ENCODE results near the gene HNRNPA2B1. TPM values are rescaled to one million over a fixed set of nuclear protein-coding genes. Genes with fewer than 3 reads are reported as not detected.

Gene HNRNPA2B1
- total RNA-seq, 1 experiment from 2014 or later: 1,137 TPM

DNA sequence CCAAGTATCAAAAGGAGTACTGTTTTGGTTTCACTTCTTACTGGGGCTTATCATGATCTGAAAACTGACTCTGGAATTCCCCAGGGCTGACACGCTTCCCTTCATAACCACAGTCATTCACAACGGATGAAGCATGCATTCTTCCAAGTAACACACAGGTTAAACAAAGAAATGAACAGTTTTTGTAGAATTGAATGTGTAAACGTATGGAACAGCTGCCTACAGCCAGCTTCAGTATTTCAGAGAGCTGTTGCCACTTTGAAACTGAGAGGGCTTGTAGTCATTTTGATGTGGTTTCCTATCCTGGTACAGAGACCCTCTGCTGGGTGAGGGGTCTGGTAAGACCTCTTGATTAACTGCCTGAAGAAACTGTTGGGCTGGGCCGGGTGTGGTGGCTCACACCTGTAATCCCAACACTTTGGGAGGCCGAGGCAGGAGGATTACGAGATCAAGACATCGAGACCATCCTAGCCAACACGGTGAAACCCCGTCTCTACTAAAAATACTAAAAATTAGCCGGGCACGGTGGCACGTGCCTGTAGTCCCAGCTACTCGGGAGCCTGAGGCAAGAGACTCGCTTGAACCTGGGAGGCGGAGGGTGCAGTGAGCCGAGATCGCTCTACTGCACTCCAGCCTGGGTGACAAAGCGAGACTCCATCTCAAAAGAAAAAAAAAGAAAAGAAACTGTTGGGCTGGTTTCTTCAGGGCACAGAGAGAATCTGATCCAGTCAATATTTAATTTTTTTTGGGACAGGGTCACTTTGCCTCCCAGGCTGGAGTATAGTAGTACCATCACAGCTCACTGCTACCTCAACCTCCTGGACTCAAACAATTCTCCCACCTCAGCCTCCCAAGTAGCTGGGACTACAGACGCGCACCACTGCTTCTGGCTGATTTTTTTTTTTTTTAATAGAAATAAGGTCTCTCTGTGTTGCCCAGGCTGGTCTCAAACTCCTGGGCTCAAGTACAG is 43.8 kb downstream of the HNRNPA2B1 start:
- no peak overlapping the region for H3K27ac ChIP-seq (ENCODE audit: insufficient read length, low read depth, low read length)
- H2BK5ac ChIP-seq (ENCODE audit: insufficient read length, low read length): no peak overlapping the region
- no CpG with 5 or more reads among the region's 20 CpGs for WGBS (ENCODE audit: extremely low coverage, insufficient read length, low lambda C conversion rate)
- no peak for DNase-seq
- no peak overlapping the region for H3K9ac ChIP-seq (ENCODE audit: extremely low read depth, insufficient read length, low read length)
- no peak overlapping the region for H3K14ac ChIP-seq (ENCODE audit: insufficient read depth, low read length)
- peaks cover 76% of the 10 kb centered on the region for H3K79me2 ChIP-seq (ENCODE audit: insufficient read depth, low read length)
- peak overlapping the region in 1 of 3 experiments; percentile 94; a peak in 3 of 7 replicates for H3K27ac Mint-ChIP-seq
- H2BK120ac ChIP-seq (ENCODE audit: low read depth, low read length, poor library complexity, severe bottlenecking): no peak overlapping the region
- peaks cover 71 to 80% of the 10 kb centered on the region in 2 experiments for H3K4me1 Mint-ChIP-seq
- peaks cover 3 to 46% (median 4%) of the 10 kb centered on the region in 3 experiments; a peak in 4 of 7 replicates for H3K36me3 Mint-ChIP-seq (ENCODE audit: insufficient read depth in 1 of 3, low read depth in 3 of 3)
- no peak overlapping the region for H4K5ac ChIP-seq (ENCODE audit: insufficient read length, low read depth, low read length)
- no peaks in the 10 kb centered on the region for H4K20me1 ChIP-seq (ENCODE audit: control insufficient read depth, insufficient read depth, insufficient read length)
- H3K27me3 Mint-ChIP-seq (ENCODE audit: low read depth): peaks cover 12% of the 10 kb centered on the region
- H3K9me3 ChIP-seq (ENCODE audit: control insufficient read depth, low read depth, low read length): no peaks in the 10 kb centered on the region
- peaks cover 43% of the 10 kb centered on the region for H3K4me1 ChIP-seq (ENCODE audit: insufficient read depth, low read length)
- no peak overlapping the region for H2BK12ac ChIP-seq (ENCODE audit: insufficient read length, low read depth, low read length)
- H2BK20ac ChIP-seq (ENCODE audit: low read depth, low read length, poor library complexity, severe bottlenecking): no peak overlapping the region
- H3K79me1 ChIP-seq (ENCODE audit: insufficient read depth, low read depth, low read length, poor library complexity, severe bottlenecking): peaks cover 7% of the 10 kb centered on the region
- no peak overlapping the region for H3T11ph ChIP-seq (ENCODE audit: low read length)
- peaks cover 10% of the 10 kb centered on the region for H3K23me2 ChIP-seq (ENCODE audit: insufficient read length, low read depth, low read length, poor library complexity, severe bottlenecking)
- H2AFZ ChIP-seq (ENCODE audit: low read length): no peak overlapping the region
- no peak overlapping the region for H3K18ac ChIP-seq (ENCODE audit: insufficient read length, low read depth, low read length)
- TF ChIP-seq, protein P1, sequence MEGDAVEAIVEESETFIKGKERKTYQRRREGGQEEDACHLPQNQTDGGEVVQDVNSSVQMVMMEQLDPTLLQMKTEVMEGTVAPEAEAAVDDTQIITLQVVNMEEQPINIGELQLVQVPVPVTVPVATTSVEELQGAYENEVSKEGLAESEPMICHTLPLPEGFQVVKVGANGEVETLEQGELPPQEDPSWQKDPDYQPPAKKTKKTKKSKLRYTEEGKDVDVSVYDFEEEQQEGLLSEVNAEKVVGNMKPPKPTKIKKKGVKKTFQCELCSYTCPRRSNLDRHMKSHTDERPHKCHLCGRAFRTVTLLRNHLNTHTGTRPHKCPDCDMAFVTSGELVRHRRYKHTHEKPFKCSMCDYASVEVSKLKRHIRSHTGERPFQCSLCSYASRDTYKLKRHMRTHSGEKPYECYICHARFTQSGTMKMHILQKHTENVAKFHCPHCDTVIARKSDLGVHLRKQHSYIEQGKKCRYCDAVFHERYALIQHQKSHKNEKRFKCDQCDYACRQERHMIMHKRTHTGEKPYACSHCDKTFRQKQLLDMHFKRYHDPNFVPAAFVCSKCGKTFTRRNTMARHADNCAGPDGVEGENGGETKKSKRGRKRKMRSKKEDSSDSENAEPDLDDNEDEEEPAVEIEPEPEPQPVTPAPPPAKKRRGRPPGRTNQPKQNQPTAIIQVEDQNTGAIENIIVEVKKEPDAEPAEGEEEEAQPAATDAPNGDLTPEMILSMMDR (conservative IDR thresholded peaks at IDR 0.05): no peak
- H2AK5ac ChIP-seq (ENCODE audit: insufficient read length, low read length): no peak overlapping the region
- H4K8ac ChIP-seq (replicated peaks; ENCODE audit: insufficient read length, low read depth, low read length): no peak overlapping the region
- H3K27me3 ChIP-seq (ENCODE audit: insufficient read depth, low read length): no peaks in the 10 kb centered on the region
- no peak overlapping the region for H4K91ac ChIP-seq (ENCODE audit: insufficient read length, low read depth, low read length)
- no peak overlapping the region for H3K23ac ChIP-seq (ENCODE audit: insufficient read length, low read depth, low read length)
- H3K4me2 ChIP-seq (ENCODE audit: insufficient read depth, insufficient read length, low read length): no peak overlapping the region
- no peaks in the 10 kb centered on the region; a peak in 1 of 5 replicates for H3K9me3 Mint-ChIP-seq
- H3K56ac ChIP-seq (ENCODE audit: insufficient read length, low read depth, low read length): no peak overlapping the region
- no peak overlapping the region for H3K4ac ChIP-seq (ENCODE audit: low read depth, low read length)
- H3K4me3 Mint-ChIP-seq: peak overlapping the region in 1 of 2 experiments; percentile 62; a peak in 3 of 5 replicates
- H2BK15ac ChIP-seq (ENCODE audit: low read depth, low read length): no peak overlapping the region
